Activated CD4-positive, alpha-beta memory T cell treated with anti-CD3 and anti-CD28 coated beads for 36 hours (primary cell): Measurements from ENCODE around the gene TSPYL1. TPM values are rescaled to one million over a fixed set of nuclear protein-coding genes. Genes with fewer than 3 reads are reported as not detected.

Experiments used
- CTCF ChIA-PET: fragments of 350-600 bp; sonication (Branson Sonifier 250); formaldehyde crosslinking; loops from one replicate; lab custom pipeline; 2021; ENCODE audit warnings: antibody characterized with exemption, inconsistent platforms; lab: Charles Lee
- POLR2A ChIA-PET: fragments of 350-600 bp; sonication (Branson Sonifier 250); formaldehyde crosslinking; loops from one replicate; lab custom pipeline; 2021; ENCODE audit warnings: antibody characterized with exemption; lab: Charles Lee
- DNase-seq: peaks from one replicate; pipeline ENCODE4 v3.0.0-alpha.2; 2020
- H3K27ac Mint-ChIP-seq: one replicate; pipeline ENCODE4 v1.8.0; 2021; ENCODE audit warnings: mixed read lengths
- H3K27me3 Mint-ChIP-seq: one replicate; pipeline ENCODE4 v1.8.0; 2021; ENCODE audit warnings: mixed read lengths
- H3K36me3 Mint-ChIP-seq: one replicate; pipeline ENCODE4 v1.8.0; 2021; ENCODE audit warnings: mixed read lengths
- H3K4me1 Mint-ChIP-seq: one replicate; pipeline ENCODE4 v1.8.0; 2021; ENCODE audit warnings: low read depth, mixed read lengths
- H3K4me3 Mint-ChIP-seq: one replicate; pipeline ENCODE4 v1.8.0; 2021; ENCODE audit warnings: mild to moderate bottlenecking, mixed read lengths
- H3K9me3 Mint-ChIP-seq: one replicate; pipeline ENCODE4 v1.8.0; 2021; ENCODE audit warnings: mixed read lengths
- intact Hi-C: fragments of 100-400 bp; cut with micrococcal nuclease; formaldehyde crosslinking; loops from one replicate; pipeline ENCODE4 v1.15.1; 2023
- total RNA-seq, 2 experiments: library from RNA; stranded (reverse); gene quantifications; one replicate each; pipeline ENCODE4 v1.2.3, GENCODE V29; 2021

Gene TSPYL1
- total RNA-seq, 2 experiments from 2014 or later: 41.4 to 42.0 TPM

DNA sequence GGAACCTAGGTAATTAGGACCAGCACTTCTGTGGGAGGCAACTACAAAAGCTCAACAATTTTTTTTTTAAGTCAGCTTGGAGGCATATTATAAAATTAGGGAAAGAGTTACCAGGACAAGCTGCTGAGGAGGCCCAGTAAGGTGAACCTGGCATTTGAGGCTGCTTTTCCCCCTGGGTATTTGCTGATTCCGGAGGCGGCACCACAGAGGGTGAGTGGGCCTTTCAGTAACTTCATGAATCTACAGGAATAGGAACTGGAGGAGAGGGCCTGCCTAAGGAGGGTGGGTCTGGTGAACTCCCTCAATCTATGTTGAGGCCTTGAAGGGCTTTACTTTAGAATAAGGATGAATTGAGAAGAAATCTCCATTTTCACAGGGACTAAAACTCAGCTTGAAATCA is 40.5 kb downstream of the TSPYL1 start:
- intact Hi-C loops: no loop called here
- no peaks in the 10 kb centered on the region for H3K4me1 Mint-ChIP-seq
- CTCF ChIA-PET: interaction anchor here (0.7 kb wide), 1 partner anchor 21 kb away, joined by 3 read pairs; no protein-coding TSS in a partner anchor
- DNase-seq: no peak
- no peak overlapping the region for H3K27ac Mint-ChIP-seq
- peaks cover 4% of the 10 kb centered on the region for H3K36me3 Mint-ChIP-seq
- H3K27me3 Mint-ChIP-seq: no peaks in the 10 kb centered on the region
- no peak overlapping the region for H3K4me3 Mint-ChIP-seq
- POLR2A ChIA-PET: no interaction called here
- H3K9me3 Mint-ChIP-seq: no peaks in the 10 kb centered on the region

DNA sequence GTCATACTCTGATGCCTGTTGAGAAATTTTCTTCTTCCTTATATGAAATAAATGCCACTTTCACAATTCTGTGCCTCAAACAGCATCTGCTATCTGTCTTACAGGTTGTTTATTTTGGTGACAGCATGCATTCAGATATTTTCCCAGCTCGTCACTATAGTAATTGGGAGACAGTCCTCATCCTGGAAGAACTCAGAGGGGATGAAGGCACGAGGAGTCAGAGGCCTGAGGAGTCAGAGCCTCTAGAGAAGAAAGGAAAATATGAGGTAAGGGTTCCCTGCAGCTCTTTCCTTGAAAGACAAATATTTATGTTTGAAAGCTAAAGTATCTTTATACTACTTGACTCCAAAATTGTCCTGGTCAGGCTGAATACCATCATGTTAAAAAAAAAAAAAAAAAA is 41.6 kb downstream of the TSPYL1 start:
- Mint-ChIP-seq H3K36me3 (peaks cover 7% of the 10 kb centered on the region), H3K9me3 (no peaks in the 10 kb centered on the region), H3K27ac (no peak overlapping the region), H3K4me3 (no peak overlapping the region), H3K27me3 (no peaks in the 10 kb centered on the region), H3K4me1 (no peaks in the 10 kb centered on the region)
- no peak for DNase-seq
- intact Hi-C loops: no loop called here
- ChIA-PET POLR2A (no interaction called here), CTCF (no interaction called here)

DNA sequence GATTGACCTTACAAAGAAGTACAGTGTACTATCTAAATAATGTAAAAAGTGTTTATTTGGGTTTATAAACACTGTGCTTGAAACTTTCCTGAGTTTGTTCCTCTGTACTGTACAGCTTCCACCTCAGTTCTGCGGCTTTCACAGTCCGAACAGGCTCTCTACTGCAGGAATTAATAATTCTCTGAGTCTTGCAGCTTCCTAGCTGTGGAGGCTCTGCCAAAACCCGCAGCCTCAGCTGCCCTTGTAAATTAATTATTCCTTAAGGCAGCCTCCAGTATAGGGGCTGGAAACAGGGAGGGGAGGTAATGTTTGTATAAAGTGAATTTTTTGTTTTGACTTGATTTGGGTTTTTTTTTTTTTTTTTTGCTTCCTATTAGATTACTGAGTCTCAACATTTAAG is 45.0 kb downstream of the TSPYL1 start:
- H3K27ac Mint-ChIP-seq: no peak overlapping the region
- ChIA-PET CTCF (no interaction called here), POLR2A (interaction anchor here (0.6 kb wide), 1 partner anchor 20 kb away, joined by 4 read pairs; no protein-coding TSS in a partner anchor)
- H3K4me1 Mint-ChIP-seq: no peaks in the 10 kb centered on the region
- DNase-seq: no peak
- no peaks in the 10 kb centered on the region for H3K9me3 Mint-ChIP-seq
- H3K27me3 Mint-ChIP-seq: no peaks in the 10 kb centered on the region
- H3K36me3 Mint-ChIP-seq: peaks cover 4% of the 10 kb centered on the region
- no peak overlapping the region for H3K4me3 Mint-ChIP-seq
- intact Hi-C loops: no loop called here

DNA sequence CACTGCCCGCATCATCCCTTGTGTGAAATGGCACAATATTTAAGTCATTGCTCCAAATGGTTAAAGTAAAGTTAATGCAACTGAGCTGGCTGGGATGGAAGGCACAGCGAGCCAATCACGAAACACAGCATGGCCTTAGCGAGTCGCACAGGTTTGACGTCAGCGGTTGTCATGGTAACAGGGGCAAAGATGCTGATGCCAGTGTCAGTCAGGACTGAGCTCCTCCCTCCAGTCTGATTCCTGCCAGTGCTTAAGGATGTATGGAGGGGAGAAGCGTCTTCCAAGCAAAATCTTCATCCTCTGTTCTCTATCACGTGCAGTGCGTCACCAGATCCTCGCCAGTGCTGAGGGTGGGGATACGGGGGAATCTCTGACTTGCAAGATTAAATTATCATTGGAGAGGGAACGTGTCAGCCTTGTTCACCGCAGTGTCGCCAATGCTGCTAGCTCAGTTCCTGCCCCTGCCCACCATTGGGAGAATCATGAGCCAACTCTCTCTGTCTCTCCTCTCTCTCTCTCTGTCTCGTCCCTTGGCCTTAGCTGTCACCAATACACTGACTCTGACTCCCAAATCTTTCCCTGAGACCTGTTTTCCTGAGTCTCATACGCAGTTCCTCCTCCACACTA is 50.3 kb downstream of the TSPYL1 start:
- Mint-ChIP-seq H3K4me3 (no peak overlapping the region), H3K9me3 (no peaks in the 10 kb centered on the region), H3K4me1 (no peaks in the 10 kb centered on the region), H3K36me3 (peaks cover 7% of the 10 kb centered on the region), H3K27me3 (no peaks in the 10 kb centered on the region), H3K27ac (no peak overlapping the region)
- peak; percentile 41 for DNase-seq
- ChIA-PET POLR2A (no interaction called here), CTCF (interaction anchor here (0.6 to 4.7 kb wide), 3 partner anchors 12 to 117 kb away, joined by 3 to 27 read pairs (median 3); no protein-coding TSS in a partner anchor)
- intact Hi-C loops: no loop called here

Other genes with a start within 250 kb of the TSPYL1 start
- gene FRK, start 219.0 kb downstream of the TSPYL1 start, total RNA-seq: under 1 TPM; 0.02 TPM
- gene NT5DC1, start 179.1 kb downstream of the TSPYL1 start, total RNA-seq: 10 to 100 TPM; 51.1 to 51.3 TPM
- gene COL10A1, start 153.8 kb downstream of the TSPYL1 start, total RNA-seq: not detected
- 10 to 100 TPM; 10.5 to 11.1 TPM for gene TSPYL4, start 25.9 kb downstream of the TSPYL1 start, total RNA-seq
- gene DSE, start 91.0 kb upstream of the TSPYL1 start, total RNA-seq: 1 to 10 TPM; 8.3 to 8.6 TPM
- gene CALHM6, start 181.4 kb upstream of the TSPYL1 start, total RNA-seq: 1 to 10 TPM; 3.4 to 4.4 TPM
- gene CALHM5, start 231.7 kb upstream of the TSPYL1 start, total RNA-seq: not detected